Measurements from ENCODE around the gene SLC30A7. TPM values are rescaled to one million over a fixed set of nuclear protein-coding genes. Genes with fewer than 3 reads are reported as not detected.

The SLC30A7 gene
- total RNA-seq, 1 donor, result 75.3 TPM

- no peak for TF ChIP-seq CTCF (IDR thresholded peaks at IDR 0.05; ENCODE audit: insufficient read depth, low read length)
Measured at GRCh38 chr1:100982793-100983192, 86.9 kb downstream of the SLC30A7 start.

GRCh38 chr1:100988121-100988520, 92.2 kb downstream of the SLC30A7 start:
- no peak for DNase-seq (ENCODE audit: low read depth)
- H3K4me3 ChIP-seq (ENCODE audit: low read depth, low read length), result no peak overlapping the region

More at GRCh38 chr1:100982793-100983192, 86.9 kb downstream of the SLC30A7 start:
- DNase-seq (ENCODE audit: low read depth), result no peak
- H3K4me3 ChIP-seq (ENCODE audit: low read depth, low read length), result no peak overlapping the region

GRCh38 chr1:100989306-100990077, 93.6 kb downstream of the SLC30A7 start:
- H3K4me3 ChIP-seq (ENCODE audit: low read depth, low read length), result no peak overlapping the region
- TF ChIP-seq CTCF (IDR thresholded peaks at IDR 0.05; ENCODE audit: insufficient read depth, low read length), result no peak
- peak; percentile 80 for DNase-seq (ENCODE audit: low read depth)

More at GRCh38 chr1:100988121-100988520, 92.2 kb downstream of the SLC30A7 start:
- no peak for TF ChIP-seq CTCF (IDR thresholded peaks at IDR 0.05; ENCODE audit: insufficient read depth, low read length)

- TF ChIP-seq CTCF (IDR thresholded peaks at IDR 0.05; ENCODE audit: insufficient read depth, low read length), result no peak
- no peak for DNase-seq (ENCODE audit: low read depth)
Measured at GRCh38 chr1:100995198-100995988, 99.5 kb downstream of the SLC30A7 start.

GRCh38 chr1:100998426-100998825, 102.5 kb downstream of the SLC30A7 start:
- no peak for TF ChIP-seq CTCF (IDR thresholded peaks at IDR 0.05; ENCODE audit: insufficient read depth, low read length)
- no peak for DNase-seq (ENCODE audit: low read depth)

More at GRCh38 chr1:100995198-100995988, 99.5 kb downstream of the SLC30A7 start:
- H3K4me3 ChIP-seq (ENCODE audit: low read depth, low read length), result no peak overlapping the region

GRCh38 chr1:101000131-101000873, 104.4 kb downstream of the SLC30A7 start:
- no peak overlapping the region for H3K4me3 ChIP-seq (ENCODE audit: low read depth, low read length)
- TF ChIP-seq CTCF (IDR thresholded peaks at IDR 0.05; ENCODE audit: insufficient read depth, low read length), result no peak
- peak; percentile 19 for DNase-seq (ENCODE audit: low read depth)

More at GRCh38 chr1:100998426-100998825, 102.5 kb downstream of the SLC30A7 start:
- H3K4me3 ChIP-seq (ENCODE audit: low read depth, low read length), result no peak overlapping the region

All from fibroblast of the aortic adventitia (primary cell).